ENCODE data around the gene AURKAIP1.
"Not testable (repeated sequence)": the region's sequence is repeated elsewhere in the genome, so short reads cannot be mapped to it uniquely, and the experiment has no call there.

Gene AURKAIP1

DNA sequence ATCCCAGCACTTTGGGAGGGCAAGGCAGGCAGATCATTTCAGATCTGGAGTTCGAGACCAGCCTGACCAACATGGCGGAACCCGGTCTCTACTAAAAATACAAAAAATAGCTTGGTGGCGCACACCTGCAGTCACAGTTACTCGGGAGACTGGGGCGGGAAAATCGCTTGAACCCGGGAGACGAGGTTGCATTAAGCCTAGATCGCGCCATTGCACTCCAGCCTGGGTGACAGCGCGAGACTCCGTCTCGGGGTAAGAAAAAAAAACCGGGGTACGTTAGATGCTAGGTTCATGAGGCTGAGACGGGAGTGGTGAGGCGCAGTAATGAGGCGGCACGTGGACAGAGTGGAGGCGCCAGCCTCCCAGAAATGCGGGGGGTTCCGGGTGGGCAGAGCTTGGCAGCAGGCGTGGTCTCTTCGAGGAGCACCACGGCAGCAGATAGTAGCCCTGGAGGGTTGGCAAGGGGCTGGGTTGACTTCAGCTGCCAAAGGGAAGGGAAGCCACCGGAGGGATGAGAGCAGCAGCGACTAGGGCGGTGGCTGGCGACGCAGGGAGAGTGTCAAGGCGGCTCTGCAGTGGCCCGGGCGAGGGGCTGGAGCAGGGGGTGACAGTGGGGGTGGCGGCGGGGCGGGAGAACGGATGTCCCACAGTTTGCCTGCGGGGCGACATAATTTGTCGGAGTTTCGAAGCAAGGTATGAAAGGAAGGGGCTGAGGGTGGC lies 31.3 kb upstream of the AURKAIP1 start:
- no peak for DNase-seq

DNA sequence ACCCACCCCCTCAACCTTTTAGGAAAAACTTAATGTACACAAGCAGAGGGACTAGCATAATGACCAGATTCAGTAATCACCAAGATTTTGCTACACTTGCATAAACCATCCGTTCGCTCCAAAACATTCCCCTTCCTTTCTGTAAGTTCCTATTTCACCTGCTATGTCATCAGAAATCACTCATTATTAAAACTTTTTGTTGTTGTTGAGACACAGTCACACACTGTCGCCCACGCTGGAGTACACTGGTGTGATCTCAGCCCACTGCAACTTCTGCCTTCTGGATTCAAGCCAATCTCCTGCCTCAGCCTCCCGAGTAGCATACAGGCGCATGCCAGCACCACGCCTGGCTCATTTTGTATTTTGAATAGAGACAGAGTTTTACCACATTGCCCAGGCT lies 28.6 kb upstream of the AURKAIP1 start:
- no peak for DNase-seq

DNA sequence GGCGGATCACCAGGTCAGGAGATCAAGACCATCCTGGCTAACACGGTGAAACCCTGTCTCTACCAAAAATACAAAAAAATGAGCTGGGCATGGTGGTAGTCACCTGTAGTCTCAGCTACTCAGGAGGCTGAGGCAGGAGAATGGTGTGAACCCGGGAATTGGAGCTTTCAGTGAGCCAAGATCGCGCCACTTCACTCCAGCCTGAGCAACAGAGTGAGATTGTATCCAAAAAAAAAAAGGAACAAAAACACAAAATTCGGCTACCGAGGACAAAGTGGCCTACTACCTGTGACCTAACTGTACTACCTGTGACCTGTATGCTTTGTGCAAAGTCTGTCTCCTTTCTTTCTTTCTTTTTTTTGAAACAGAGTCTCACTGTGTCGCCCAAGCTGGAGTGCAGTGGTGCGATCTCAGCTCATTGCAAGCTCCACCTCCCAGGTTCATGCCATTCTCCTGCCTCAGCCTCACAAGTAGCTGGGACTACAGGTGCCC lies 27.9 kb upstream of the AURKAIP1 start:
- not testable (repeated sequence) for DNase-seq

DNA sequence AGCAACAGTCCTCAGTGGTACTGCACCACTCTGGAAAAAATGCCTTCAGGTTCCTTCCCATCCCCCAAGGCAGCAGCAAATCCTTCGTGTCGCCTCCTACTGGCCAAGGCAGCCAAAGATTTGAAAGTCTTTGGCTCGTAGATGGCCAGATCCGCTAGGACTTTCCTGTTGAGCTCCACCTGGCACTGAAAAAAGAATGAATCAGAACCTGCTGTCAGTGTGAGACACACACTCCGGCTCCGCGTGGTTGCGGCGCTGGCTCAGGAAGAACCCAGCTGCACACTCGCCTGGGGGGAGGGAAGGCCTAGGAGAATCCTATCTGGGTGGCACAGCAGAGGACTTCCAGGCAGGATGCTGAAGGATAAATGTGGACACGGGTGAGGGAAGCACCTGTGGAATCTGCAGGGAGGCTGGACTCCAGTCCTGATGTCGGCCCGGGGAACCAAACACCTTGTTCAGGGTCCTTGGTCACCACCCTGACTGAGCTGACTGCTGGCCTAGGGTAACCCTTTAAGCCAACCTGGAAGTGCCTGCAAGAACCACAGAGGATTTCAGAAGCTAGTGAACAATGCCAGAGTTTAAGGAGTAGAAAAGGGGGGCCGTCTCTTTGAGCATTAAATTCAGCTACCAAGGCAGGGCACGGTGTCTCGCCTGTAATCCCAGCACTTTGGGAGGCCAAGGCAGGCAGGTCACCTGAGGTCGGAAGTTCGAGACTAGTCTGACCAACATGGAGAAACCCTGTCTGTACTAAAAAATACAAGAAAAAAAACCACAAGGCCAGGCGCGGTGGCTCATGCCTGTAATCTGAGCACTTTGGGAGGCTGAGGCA lies 27.3 kb upstream of the AURKAIP1 start:
- DNase-seq, result peak; percentile 12

DNA sequence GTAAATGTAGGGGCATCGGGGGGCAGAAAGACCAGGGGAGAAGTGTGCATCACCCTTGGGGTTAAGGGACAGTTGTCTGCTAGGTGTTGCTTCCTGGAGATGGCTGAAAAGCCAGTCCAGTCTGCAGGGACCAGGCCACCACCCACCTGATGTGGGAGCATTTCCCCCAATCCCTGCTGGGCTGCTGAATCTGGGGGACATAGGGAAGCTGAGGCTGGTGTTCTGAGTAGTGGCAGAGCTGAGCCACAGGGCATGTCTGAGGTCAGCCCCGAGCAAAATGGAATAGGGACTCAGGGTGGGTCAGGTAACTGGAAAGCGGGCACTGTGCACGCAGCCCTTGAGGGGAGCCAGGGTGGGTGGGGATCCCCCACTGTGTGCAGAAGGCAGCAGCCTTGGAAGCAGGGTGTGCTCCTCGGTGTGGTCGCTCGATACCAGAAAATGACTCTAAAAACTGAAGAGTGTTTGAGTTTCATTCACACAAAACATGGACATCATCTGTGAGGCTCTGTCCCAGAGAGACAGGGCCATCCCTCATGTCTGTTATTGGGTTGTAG lies 26.5 kb upstream of the AURKAIP1 start:
- no peak for DNase-seq

DNA sequence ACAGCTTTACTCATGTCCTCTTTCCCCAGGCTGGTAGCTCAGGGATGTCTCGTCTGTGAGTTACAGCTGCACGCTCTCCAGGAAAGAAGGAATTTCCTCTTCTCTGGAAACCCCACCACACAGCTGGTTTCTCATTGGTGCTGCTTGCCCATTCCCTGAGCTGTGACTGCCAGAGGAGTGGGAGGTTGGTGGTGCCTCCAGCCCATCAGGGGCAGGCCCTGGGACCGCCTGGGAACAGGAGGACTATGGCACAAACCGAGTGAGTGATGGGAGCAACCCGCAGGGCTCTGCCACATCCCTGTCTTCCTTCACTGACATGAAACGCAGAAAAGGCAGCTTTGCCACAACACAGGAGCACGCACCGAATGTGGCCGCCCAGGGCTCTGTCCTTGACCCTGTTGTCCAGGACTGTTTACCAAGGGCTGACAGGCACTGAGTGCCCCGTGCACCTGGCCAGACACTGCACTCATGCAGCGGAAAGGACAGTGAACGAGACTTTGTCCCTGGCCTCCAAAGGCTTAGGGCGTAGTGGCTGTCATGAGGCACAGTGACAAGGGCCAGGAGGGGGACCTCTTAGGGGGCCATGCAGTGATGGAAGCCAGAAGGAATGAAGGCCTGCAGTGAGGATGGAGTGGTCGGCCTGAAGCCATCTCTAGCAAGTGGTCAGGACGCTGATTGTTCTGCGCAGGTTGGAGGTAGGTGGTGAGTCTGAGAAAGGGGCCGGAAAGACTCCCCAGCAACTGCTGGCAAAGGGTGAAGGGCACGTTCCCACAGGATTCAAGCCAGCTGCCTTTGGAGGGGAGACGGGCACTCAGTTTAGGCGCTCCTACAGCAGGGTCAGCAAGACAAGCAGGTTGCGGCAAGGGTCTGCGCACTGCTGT lies 25.8 kb upstream of the AURKAIP1 start:
- no peak for DNase-seq

DNA sequence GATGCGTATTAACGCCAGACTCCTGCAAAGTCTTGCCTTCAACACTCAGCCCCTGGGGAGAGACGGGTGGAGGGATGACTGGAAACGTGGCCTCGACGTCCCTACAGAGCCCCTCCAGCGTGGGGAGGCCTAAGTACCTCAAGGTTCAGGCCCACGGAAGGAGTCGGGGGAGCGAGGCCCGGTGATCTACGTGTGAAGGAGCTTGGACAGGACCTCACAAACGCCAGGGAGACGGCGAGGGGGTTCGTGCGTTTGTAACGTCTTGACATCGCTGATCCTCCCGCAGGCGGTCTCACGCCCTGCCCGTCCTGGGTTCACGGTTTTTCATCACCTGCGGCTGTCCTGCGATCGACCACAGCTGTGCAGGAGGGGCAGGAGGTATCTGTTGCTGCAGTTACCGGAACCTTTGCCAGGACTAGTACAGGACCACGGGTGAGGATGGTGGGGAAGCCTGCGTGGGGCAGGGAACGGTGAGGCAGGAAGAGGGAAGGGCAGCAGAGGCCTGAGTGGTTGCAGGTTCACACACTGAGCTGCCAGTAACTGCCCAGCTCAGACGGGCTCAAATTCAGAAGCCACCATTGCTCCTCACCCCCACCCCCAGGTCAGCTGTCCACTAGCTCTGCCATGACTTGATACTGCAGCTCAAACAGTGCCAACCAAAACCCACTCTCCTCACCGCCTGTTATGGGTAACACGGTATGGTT lies 25.0 kb upstream of the AURKAIP1 start:
- DNase-seq, result no peak

DNA sequence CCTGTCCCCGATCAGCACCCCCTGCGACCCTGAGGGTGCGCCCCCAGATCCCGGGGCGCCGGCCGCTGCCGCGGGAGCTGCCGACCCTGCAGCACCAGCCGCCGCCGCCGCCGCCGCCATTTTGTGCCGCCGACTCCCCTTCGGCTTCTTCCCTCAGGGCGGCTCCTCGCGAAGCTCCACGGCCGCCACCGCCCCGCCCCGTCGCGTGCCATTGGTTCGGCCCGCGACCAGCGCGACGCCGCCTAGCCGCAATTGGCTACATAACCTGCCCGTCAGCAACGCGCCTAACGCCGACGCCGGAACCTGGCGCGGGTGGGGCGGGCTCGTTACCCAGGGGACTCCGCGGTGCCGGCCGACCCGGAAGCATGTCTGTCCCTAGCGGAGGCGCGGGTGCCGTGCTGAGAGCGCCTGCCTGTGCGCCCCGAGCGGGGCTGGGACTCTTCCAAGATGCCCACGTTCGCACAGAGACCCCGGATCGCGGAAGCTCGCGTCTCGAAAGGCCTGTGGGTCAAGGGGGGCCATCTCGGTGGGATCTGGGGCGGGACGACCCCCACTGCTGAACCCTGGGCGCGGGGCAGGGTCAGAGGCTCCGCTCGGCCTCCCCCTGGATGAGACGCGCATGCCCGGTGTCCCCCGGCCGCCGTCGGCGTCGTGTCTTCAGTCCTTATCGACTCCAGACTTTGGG lies 24.3 kb upstream of the AURKAIP1 start, which contains the start of gene CCNL2:
Gene CCNL2 (minus strand): TSS at position 149 of the 685 bp plus-strand sequence. CDS start 29 bp downstream, at position 120.
- DNase-seq, result peak; percentile 99

DNA sequence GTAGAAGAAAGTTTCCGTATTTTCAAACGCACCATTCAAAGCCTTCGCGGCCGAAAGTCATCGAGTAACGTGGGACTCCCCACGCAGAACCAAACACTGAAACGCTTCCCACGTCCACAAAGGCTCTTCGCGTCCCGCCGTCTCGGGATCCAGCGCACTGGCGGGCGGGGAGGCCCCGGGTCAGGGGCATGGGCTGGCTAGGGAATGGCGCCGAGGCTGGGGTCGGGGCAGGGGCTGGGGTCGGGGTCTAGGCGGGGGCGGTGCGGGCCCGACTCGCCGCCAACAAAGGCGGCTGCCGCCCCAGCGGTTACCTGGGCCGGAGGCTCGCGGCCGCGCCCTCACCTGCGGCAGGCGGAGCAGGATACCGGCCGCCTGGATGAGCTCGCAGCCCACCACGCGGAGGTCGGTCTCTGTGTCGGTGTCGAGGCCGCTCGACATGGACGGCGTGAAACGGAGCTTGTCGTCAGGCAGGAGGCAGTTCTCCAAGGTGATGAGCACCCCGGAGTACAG lies 23.7 kb upstream of the AURKAIP1 start:
- DNase-seq, result no peak

DNA sequence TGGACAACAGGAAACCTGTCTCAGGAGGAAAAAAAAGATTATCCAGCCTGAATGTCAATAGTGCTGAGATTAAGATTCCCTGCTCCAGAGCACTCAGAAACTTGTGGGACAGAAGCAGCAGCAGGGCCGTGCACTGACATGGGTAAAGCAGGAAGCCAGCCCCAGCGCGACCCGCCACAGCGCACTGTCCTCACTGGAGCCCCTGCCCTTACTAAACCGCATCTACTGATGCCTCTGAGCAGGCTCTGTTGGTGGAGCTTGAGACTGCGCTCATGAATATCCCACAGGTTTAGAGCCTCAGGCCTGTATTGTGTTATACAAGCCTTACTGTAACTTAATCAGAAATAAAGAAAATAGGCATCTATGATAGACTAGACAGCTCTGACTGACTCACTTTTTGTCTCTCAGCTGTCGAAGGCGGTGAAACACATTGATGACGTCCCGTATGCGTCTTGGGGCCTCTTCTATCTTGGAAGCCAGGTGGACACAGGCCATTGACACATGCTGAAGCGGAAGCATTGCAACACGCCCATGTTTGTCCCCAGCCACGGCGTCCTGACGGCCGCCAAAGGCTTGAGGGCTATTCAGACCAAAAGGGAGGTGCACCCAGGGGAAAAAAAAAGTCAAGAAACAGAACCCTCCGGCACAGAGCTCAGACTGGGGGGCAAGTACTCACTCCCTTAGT lies 23.0 kb upstream of the AURKAIP1 start:
- DNase-seq, result no peak

DNA sequence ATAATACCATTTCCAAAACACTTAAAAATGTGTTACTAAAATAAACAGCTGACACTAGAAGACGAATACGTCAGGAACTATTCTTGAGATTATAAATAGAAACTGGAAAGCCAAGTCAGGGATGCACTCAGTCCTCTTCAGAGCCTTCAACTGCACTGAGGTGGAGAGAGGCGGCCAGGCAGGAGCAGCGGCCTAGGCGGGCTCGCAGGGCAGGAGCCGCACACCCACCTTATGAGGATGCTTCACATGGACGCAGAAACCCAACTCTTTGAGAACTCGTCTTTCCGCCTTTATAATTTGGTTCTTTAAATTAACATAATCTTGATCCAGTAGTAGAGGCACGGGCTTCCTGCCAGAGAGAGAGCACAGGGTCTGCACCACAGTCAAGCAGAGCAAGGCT lies 20.2 kb upstream of the AURKAIP1 start:
- no peak for DNase-seq

DNA sequence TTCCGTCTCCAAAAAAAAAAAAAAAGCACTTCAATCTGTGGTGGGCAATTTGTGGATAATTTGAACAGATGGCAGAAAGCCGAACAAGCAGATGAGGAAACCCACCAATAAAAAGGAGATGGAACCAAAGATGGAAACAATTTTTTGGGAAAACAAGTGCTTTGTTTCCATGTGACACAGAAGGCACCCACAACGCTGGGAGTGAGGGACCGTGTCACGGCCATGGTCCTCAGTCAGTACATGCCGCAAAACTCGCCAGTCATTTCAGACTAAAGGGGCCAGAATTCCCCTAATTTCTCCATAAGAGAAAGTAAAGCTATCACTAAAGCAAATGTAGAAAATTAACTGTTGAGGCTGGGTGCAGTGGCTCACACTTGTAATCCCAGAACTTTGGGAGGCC lies 19.1 kb upstream of the AURKAIP1 start:
- no peak for DNase-seq

DNA sequence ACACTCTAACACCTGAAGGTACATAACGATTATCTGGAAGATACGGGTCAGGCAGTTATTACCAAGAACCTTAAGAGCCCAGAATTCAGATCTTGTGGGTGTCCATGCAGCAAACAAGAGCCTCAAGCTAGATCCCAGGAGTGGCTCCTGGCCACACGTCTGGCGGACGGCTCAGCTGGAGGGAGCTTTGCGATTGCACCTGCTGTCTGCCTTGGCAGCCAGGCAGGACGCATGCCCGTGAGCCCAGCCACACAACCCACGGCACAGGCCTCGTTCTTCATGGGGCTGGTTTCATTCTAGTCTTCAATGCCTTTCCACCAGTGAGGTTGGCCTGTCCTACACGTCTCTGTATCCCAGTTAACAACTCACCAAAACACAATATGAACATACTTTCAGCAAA lies 18.4 kb upstream of the AURKAIP1 start:
- DNase-seq, result no peak

DNA sequence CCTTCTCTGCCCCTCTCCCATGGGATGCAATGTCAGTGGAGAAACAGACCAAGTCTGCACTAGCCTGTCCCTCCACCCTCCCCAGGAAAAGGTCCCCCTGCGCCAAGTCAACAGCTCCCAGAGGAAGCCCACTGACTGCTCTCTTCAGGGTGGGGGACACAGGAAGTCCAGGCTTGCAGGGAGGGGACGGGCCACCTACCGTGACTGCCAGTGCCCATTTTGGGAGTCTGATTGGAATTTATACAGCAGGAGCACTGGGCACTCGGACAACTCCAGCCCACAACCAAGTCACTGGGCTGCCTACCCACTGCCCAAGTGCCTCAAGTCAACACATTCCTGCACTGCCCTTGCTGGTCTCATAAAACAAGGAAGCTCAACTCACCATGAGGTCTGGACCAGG lies 18.0 kb upstream of the AURKAIP1 start:
- DNase-seq, result no peak

DNA sequence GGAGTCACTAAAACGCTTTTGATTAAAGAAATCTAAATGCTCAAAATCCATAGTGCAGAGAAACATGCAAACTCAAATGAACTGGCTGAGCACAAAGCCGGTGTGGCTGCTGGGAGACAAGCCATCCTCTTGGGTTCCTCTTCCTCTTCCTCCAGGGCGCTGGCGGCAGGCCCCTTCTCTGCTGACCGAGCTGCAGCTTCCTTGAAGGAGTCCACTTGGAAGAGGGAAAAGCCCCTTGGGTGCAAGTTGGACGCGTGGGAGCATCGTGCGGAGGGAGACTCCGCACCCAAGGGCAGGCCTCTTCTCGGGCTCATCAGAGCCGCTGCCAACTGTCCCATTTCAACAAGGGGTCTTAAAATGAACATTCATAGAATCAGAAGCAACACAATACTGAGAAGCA lies 16.2 kb upstream of the AURKAIP1 start:
- DNase-seq, result no peak

DNA sequence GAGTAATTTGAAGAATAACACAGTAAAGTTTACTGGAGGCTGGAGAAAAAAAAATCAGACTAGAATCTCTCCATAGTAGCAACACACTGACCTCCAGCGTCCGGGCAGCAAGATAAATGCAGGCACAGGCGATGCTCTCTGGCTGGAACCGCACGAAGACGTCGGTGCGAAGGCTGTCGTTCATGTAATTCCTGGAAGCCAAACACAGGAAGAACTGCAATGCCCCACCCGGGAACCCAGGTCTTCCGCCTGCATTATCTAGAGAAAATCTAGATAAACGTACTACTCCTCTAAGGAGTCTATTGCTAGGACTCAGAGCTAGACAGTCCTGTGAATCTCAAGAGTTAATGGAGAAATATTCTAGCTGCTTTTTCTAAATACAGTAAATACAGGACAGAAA lies 15.7 kb upstream of the AURKAIP1 start:
- DNase-seq, result no peak

DNA sequence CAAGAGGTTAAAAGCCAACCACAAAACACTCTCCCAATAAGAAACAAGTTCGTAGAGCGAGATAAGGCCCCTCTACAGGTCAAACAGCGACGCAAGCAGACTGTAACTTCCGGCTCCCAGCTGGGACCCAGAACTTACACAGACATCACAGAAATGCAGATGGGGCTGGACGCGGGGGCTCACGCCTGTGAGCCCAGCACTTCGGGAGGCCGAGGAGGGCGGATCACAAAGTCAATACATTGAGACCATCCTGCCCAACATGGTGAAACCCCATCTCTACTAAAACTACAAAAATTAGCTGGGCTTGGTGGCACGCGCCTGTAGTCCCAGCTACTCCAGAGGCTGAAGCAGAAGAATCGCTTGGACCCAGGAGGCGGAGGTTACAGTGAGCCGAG lies 13.1 kb upstream of the AURKAIP1 start:
- no peak for DNase-seq

DNA sequence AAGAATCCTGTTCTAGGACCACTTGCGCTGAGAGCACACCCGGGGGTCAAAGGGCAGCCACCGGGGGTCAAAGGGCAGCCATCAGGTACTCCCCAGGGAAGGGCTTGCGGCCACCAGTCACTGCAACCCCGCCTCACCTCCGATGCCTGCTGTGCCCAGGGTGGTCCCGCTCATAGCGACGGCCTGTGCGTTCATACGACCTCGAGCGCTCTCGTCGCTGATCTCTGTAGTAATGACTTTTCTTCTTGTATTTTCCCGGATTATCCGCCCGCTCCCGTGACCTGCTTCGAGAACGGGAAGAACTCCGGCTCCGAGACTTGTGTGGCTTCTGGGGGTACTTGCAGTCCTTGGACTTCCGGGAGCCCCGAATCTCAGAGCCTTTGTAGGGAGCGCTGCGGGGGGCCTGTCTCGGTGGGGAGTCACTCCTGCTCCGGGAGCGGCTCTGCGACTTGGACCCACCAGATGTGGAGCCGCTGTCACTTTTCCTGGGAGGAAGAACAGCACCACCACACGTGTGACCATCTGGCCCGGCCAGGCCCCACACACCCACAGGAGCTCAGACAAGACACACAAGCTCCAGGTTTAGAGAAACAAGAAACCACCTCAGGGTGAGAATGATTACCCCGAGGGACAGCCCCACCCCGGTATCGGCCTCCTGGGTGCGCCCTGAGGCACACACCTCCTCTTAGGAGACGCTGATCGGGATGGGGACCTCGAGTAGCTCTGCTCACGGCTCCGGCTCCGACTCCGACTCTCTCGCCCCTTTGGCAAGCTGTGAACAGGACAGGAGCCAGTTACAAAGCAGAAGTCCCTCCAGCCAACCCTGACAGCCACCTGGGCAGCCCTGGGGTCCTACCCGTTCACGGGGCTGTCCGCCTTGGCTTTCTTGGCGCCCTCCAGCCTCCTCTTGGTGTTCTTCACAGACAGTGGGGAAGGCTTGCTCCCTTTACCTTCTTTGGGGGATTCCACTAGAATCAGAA lies 12.4 kb upstream of the AURKAIP1 start:
- DNase-seq, result no peak

DNA sequence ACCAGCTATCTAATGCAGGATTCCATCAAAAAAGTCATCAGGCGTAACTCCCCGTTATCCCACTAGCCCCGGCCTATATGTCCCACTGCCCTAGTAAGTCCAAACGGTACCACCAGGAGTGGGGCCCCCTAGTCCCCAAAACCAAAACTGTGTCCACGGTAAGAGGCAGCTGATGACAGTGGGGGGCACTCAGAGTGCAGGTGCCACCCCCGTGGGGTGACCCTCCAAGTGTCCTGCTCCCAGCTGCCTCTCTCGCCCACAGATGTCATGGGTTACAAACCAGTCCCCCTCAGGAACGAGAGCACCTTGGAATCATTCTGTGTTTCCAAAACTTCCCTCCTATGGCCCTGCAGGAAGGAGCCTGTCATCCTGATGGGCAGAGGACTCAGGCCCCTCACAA lies 10.9 kb upstream of the AURKAIP1 start:
- DNase-seq, result no peak

All from GDM1 (cell line).